Islet precursor cell (in vitro differentiated cells): ENCODE data around the gene HS3ST3B1.

ENCODE experiments used
- DNase-seq: peaks from one replicate; pipeline ENCODE4 v3.0.0-alpha.2; 2018

Gene HS3ST3B1

DNA sequence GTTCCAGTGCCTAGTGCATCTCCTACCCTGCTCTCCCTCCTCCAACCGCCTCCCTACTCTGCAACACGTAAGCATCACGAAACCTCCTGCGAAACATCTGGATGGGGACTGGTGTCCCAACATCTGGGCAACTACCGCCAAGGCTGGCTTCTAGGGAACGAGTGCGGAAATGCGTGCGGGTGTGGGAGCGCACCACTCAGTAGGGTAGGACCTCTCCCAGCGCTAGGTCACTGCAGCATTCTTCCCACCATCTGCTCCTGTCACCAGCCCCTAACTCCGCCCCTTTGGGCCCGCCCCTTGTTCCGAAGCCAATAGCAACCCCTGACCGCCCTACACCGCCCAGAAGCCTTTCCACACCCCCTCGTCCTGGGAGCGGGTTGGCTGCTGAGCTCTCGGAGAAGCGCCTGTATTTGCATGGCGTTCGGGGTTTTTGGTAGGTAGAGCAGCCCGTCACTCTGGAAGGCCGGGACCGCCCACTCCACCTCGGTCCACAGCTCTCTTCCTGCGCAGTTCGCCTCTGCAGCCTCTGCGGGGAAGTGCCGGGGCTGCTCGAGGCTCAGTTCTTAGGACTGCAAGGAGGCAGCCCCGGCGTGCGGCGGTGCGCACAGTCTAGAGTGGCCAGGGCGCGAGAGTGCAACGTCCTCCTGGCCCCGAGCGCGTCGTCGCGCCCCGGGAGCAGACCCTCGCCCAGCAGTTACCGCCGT is at the start of gene HS3ST3B1:
Gene HS3ST3B1 (plus strand): TSS at position 507 of the 704 bp plus-strand sequence. CDS start 438 bp downstream, outside the sequence.
- DNase-seq = peak; percentile 100

DNA sequence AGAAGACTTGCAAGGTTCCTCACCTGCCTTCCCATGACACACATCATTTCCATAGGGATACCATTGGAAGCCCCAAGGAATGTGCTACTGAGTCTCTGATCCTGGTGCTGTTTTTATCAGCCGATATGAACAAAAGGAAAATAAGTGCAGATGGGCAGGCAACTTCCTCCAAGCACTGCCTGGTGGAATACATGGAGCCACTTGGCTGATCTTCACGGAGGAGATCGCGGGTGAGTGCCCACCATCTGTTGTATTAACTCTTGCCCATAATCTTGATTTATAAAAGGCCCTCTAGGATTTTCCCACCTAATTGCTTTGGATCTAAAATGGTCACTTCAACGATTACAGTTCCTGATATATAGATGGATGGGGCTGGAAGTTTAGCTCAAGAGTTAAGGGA is 39.5 kb upstream of the HS3ST3B1 start:
- no peak for DNase-seq

DNA sequence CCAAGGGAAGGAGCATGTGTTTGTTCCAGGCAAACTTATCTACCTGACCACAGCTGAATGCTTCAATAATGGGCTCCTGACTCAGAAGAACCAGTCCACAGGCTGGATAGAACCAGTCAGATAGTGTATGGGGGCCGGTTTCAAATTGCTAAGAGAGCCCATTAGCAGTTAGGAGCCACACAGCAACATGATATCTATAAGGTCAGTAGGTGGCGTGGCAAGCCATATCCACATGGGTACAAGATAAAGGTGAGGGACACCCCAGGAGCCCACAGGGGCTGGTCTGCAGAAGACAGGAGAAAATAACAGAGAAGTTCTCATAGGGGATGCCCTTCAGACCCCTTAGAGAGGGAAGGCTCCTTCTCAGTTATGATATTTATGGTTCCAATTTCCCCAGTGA is 32.6 kb upstream of the HS3ST3B1 start:
- DNase-seq = no peak

DNA sequence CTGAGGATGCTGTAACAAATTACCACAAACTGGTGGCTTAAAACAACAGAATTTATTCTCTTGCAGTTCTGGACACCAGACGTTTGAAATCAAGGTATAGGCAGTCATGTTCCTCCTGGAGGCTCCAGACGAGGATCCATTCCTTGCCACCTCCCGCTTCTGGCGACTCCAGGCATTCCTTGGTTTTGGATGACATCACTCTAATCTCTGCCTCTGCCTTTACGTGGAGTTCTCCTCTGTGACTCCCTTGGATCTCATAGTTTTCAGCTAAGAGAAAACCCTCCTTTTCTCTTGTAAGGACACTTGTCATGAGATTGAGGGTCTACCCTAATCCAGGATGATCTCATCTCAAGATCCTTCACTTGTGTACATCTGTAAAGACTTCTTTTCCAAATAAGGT is 31.4 kb upstream of the HS3ST3B1 start:
- no peak for DNase-seq

DNA sequence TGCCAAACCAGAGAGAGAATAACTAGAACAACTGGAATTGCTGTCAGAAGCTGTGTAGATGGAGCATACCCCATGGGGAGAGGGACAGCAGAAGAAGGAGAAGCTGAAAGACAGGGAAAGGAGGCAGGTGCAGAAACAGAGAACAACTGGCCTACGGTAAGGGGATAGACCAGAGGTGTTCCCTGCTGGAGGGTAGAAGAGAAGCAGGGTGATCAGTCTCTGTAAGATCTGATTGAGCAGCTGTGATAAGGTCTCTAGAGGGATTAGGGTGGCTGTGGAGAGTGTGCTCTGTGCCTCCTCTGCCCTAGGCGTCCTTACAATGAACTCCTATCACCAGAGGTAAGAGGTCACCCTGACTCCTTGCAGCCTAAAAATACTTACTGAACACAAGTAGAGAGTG is 30.4 kb upstream of the HS3ST3B1 start:
- no peak for DNase-seq

DNA sequence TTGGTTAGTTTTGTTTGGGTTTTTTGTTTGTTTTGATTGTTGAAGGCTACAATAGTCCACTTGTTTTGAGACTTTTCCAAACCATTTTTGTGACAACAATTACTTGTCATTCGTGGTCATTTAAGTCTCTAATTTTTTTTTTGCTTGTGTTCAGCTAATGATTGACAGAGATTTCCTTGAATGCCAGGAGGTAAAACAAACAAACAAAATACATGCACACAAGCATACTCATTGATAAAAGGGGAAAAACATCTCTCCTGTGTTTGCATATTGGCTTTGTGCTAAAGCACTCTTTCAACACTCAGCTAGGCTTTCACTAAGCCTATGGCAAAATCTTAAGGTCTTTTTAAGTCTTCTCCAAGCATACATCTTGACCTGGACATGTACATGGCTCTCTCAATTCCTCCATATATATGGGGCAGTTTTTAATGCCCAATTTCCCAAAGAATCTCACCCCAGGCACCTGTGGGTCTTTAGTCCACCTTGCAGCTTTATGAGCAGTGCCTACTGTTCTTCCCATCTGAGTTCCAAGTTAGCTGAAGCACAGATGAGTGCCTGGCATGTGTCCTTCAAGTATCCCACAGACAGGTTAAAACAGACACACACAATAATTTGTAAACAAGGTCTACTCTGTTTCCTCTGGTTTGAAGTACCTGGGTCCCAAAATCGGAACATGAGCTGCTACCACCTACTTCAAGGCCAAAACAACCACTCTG is 24.2 kb upstream of the HS3ST3B1 start:
- DNase-seq = no peak

DNA sequence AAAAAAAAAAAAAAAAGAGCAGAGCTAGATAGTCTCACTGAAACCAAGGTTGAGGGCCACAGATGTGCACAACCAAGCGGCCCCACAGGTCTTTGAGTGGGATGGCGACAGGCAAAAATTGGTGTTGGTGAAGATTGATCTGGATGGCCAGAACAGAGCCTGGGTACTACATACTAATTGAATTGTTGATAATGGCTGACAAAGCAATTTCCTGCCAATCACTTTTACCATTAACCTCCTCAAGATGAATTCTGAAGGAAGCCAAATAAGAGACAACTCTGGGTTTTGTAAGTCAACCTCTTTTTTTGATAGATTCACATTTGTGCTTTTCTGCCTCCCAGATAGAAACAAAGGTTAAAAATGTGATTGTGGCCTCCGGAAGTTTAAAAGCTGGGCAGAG is 19.4 kb upstream of the HS3ST3B1 start:
- no peak for DNase-seq

GRCh38 chr17:14282726-14283125 is 18.2 kb upstream of the HS3ST3B1 start:
- no peak for DNase-seq

- no peak for DNase-seq
Observed at GRCh38 chr17:14289162-14289561, 11.7 kb upstream of the HS3ST3B1 start.

- DNase-seq = no peak
Observed at GRCh38 chr17:14294876-14295275, 6.0 kb upstream of the HS3ST3B1 start.

DNA sequence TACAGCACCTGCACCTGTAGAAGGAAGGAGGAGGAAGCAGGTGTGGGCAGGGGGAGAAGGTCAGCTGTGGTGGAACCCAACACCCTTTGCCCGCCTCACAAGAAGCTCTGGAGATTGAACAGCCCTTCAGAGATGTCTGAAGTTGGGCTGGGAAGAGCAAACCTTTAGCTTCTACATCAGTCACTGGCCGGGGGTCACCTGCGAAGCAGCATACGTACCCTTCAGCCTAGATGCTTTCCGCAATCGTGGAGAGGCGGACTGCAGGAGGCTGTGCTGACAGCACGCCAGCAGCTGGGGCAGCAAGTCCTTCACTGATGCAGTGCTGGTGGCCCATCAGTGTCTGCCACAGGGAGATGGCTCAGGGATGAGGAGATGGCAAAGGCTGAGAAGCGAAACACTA is 5.2 kb upstream of the HS3ST3B1 start:
- peak; percentile 41 for DNase-seq

DNA sequence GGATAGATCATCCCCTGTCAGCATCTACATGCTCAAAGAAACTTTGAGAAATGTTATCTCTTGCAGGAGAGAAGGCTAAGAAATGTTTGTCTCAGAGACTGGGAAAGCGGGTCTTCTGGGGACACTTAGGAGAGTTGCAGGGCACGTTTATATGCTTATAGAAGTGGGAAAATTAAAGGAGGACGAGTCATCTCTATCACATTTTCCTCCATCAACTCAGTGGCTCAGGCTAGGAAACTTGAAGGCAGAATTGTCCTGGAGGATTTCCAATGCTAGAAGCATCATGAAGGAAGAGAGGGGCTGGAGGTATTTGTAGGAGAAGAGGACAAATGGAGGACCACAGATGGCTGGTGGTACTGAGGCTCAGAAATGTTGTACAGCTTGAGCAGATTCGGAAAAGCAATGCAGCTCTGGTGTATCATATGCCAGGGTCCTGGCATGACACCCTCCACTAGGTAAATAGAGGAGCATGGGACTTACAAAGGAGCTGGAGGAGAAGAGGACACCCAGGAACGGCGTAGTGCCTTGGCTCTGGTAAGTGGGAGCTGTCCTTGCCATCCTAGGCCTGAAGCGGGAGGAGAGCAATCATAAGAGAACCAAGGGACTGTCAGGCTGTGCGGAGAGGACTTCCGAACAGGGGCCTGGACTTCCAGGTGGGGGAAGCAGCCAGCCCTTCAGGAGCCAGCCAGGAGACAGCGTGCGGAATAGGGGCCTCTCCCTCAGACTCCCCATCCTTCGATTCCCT is 4.5 kb upstream of the HS3ST3B1 start:
- DNase-seq = peak; percentile 49

GRCh38 chr17:14297161-14297851 is 3.6 kb upstream of the HS3ST3B1 start:
- peak; percentile 88 for DNase-seq

DNA sequence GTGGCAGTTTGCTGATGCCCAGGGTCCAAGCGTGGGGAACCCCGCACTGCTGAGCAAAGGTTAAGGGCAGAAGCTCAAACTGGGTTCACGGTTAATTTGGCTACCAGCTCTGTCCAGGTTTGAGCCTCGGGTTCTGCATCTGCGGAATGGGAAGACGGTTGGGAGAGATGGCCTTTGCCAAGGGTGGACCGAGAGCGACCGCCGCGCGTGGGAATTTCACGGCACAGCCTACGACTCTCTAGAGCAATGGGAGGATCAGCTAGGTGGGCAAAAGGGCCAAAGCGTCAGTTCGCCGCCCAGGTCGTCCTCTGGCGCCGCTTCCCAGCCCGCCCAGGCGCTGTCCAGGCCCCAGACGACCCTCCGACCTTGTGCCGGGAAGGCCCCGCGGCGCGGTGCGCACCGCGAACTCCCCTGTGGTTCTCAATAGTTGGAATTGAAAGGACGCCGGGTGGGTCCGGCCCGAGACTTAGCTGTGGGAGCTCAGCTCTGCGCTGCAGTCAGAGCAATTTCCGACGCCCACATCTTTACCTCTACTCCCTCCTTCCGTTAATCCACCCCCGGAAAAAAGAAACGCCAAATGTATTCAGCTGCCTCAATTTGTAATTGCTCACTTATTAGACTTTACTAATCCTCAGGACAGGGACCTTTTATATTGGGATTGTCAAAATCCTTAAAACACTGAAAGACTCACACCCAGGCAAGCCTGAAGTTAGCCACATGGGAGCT is 2.5 kb upstream of the HS3ST3B1 start:
- peak; percentile 64 for DNase-seq

- no peak for DNase-seq
Observed at GRCh38 chr17:14298947-14299279, 2.0 kb upstream of the HS3ST3B1 start.

DNA sequence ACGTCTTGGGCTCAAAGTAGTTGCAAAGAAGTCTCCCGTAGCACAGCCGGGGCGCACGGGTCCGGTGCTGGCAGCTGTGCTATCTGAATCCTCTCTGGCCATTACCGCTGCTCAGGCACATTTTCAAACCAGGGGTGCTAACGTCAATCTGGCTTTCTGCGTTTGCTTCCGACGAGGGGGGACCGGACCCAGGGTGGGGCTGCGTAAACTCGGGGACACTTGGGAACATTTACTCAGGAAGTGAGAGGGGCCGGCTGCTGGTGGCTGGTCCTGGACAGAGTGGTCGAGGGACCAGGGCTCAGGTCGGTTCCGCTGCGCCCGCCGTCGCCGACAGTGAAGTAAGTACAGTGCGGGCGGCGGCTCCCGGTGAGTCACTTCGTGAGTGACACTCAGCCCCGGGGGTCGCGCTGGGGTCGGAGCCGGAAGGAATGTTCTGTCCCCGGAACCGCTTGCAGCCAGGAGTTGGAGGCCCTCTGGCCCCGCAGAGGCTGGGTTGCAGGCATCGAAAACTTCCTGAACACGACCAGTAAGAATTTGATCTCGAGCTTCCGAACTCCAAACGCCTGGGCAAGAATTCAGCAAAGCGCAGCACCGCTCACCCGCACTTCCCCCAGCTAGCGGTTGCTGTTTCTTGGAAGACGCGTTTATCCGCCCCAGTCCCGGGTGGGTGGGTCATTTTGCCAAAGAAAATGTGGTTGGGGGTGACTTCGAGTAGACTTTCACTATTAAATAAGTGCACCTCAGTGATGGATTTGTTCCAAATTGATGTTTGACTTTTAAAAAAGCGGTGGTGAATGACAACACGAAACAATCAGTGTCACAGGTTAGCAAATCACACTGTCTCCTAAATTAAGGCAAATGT is 1.4 kb upstream of the HS3ST3B1 start:
- DNase-seq = peak; percentile 89

DNA sequence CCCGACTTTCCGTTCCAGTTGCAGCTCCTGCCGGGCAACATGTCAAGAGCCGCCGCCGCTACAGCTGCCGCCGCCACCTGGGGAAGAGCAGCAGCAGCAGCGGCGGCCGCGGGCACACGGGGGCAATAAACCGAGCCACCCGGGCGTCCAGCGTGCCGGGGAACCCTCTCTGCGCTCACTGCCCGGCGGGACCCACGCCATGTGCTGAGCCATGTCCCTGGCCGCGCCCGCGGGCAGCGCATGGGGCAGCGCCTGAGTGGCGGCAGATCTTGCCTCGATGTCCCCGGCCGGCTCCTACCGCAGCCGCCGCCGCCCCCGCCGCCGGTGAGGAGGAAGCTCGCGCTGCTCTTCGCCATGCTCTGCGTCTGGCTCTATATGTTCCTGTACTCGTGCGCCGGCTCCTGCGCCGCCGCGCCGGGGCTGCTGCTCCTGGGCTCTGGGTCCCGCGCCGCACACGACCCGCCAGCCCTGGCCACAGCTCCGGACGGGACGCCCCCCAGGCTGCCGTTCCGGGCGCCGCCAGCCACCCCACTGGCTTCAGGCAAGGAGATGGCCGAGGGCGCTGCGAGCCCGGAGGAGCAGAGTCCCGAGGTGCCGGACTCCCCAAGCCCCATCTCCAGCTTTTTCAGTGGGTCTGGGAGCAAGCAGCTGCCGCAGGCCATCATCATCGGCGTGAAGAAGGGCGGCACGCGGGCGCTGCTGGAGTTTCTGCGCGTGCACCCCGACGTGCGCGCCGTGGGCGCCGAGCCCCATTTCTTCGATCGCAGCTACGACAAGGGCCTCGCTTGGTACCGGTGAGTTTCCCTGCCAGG is 604 bp downstream of the HS3ST3B1 start:
- peak; percentile 66 for DNase-seq

DNA sequence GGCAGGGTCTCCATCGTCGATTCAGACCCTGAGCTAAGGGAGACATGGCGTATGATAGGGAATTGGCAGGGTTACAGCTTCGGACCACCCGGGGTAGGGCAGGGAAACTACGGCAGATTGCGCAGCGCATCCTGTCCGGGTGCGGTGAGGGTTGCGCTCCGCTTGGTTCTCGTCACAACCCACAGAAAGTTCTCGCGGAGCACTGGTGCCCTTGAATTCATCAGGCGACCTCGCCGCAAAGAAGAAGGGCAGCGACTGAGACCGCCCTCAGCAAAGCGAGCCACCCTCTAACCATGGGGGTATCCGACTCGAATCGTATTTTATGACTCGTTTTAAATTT is 1.2 kb downstream of the HS3ST3B1 start:
- DNase-seq = peak; percentile 66

GRCh38 chr17:14302431-14303099 is 1.7 kb downstream of the HS3ST3B1 start:
- peak; percentile 94 for DNase-seq
